Gastroesophageal sphincter (tissue), 4 donors: ENCODE results near the gene LRRFIP1. TPM values are rescaled to one million over a fixed set of nuclear protein-coding genes. Genes with fewer than 3 reads are reported as not detected.

Source experiments
- ATAC-seq: fragments of 150-250 bp; one replicate; pipeline ENCODE4 v1.9.1; 2016; ENCODE audit warnings: mild to moderate bottlenecking, moderate library complexity
- H3K27ac ChIP-seq, 4 donors: fragments of 200-600 bp; sonication (generic) in 3 of 4; 1 replicate in 3 of 4; 2 replicates in 1 of 4; pipeline ENCODE4 v1.5.1; 2016 to 2019
- H3K27me3 ChIP-seq: fragments of 200-600 bp; sonication (generic); one replicate; pipeline ENCODE4 v1.5.1; 2019
- H3K36me3 ChIP-seq, 2 donors: fragments of 200-600 bp; sonication (generic); one replicate each; pipeline ENCODE4 v1.5.1; 2019; ENCODE audit warnings: control low read depth in 1 of 2
- H3K4me1 ChIP-seq, 3 donors: fragments of 200-600 bp; sonication (generic); 1 replicate in 2 of 3; 2 replicates in 1 of 3; pipeline ENCODE4 v1.5.1; 2016 to 2019; ENCODE audit warnings: control low read depth in 2 of 3
- H3K4me3 ChIP-seq, 2 donors: fragments of 200-600 bp; sonication (generic); one replicate each; pipeline ENCODE4 v1.5.1; 2019; ENCODE audit warnings: mild to moderate bottlenecking in 1 of 2, moderate library complexity in 1 of 2
- H3K9me3 ChIP-seq, 3 donors: fragments of 200-600 bp; sonication (generic); one replicate each; pipeline ENCODE4 v1.5.1; 2017 to 2019; ENCODE audit warnings: control low read depth in 2 of 3
- EP300 ChIP-seq: sonication (generic); formaldehyde crosslinking; IDR thresholded peaks from one replicate; pipeline ENCODE4 v1.6.1; 2017; ENCODE audit warnings: antibody characterized with exemption, mild to moderate bottlenecking
- POLR2A ChIP-seq, 2 donors: fragments of 450-650 bp; IDR thresholded peaks; one replicate each; pipeline ENCODE4 v1.6.1; 2017; ENCODE audit warnings: antibody characterized with exemption in 2 of 2, mild to moderate bottlenecking in 2 of 2, moderate library complexity in 1 of 2
- POLR2AphosphoS5 ChIP-seq: sonication (generic); formaldehyde crosslinking; IDR thresholded peaks from one replicate; pipeline ENCODE4 v1.6.1; 2017; ENCODE audit warnings: antibody characterized with exemption
- WGBS, 2 donors: methylation state at CpG; one replicate each; pipeline ENCODE4 v1.1.5; 2018; ENCODE audit warnings: low coverage in 1 of 2; 5-methylcytosine and 5-hydroxymethylcytosine counted together
- total RNA-seq, 4 donors: library from RNA; depleted of rRNA; stranded (reverse); fragments of >200 nt; gene quantifications; one replicate each; pipeline ENCODE4 v1.1.0, GENCODE V29; 2016
- TF ChIP-seq, protein P1 (sequence below), 4 experiments: fragments of 200-600 bp in 2 of 4; fragments of 450-650 bp in 2 of 4; sonication (generic) in 1 of 4; IDR thresholded peaks; one replicate each; pipeline ENCODE4 v1.5.1; 2017 to 2019; ENCODE audit warnings: antibody characterized with exemption in 4 of 4, mild to moderate bottlenecking in 2 of 4, moderate library complexity in 2 of 4

The LRRFIP1 gene
- total RNA-seq, 4 donors from 2014 or later, result 164 to 225 (median 179) TPM

DNA sequence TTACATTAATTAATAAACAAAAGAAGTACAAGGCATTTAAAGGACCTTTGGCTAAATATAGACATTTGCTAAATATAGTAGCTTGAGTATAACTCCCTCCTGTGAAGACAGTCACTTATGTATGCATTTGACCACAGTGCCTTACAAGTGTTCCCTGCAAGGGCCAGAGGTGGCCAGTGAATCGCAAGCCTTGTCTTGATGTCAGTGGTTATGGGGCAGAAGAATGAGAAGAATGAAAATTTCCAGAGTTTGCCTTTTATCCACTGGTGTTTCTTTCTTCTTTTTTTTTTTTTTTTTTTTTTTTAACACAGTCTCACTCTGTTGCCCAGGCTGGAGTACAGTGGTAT is 1.8 kb downstream of the LRRFIP1 start:
- ATAC-seq, result no peak
- H3K9me3 ChIP-seq, result no peaks in the 10 kb centered on the region
- peak overlapping the region in 3 of 4 donors; percentile 90 to 94 (median 92) for H3K27ac ChIP-seq
- no peaks in the 10 kb centered on the region for H3K36me3 ChIP-seq
- H3K4me1 ChIP-seq, result peaks cover 7 to 82% (median 23%) of the 10 kb centered on the region in 3 donors
- H3K4me3 ChIP-seq, result peak overlapping the region in 1 of 2 donors; percentile 70
- 38 to 55% methylated on average over 1 of the region's 1 CpG for WGBS, 2 donors
- TF ChIP-seq, protein P1, sequence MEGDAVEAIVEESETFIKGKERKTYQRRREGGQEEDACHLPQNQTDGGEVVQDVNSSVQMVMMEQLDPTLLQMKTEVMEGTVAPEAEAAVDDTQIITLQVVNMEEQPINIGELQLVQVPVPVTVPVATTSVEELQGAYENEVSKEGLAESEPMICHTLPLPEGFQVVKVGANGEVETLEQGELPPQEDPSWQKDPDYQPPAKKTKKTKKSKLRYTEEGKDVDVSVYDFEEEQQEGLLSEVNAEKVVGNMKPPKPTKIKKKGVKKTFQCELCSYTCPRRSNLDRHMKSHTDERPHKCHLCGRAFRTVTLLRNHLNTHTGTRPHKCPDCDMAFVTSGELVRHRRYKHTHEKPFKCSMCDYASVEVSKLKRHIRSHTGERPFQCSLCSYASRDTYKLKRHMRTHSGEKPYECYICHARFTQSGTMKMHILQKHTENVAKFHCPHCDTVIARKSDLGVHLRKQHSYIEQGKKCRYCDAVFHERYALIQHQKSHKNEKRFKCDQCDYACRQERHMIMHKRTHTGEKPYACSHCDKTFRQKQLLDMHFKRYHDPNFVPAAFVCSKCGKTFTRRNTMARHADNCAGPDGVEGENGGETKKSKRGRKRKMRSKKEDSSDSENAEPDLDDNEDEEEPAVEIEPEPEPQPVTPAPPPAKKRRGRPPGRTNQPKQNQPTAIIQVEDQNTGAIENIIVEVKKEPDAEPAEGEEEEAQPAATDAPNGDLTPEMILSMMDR (IDR thresholded peaks at IDR 0.05), result no peak
- TF ChIP-seq POLR2AphosphoS5, result no peak
- no peak for TF ChIP-seq EP300
- TF ChIP-seq POLR2A (IDR thresholded peaks at IDR 0.05), result no peak
- no peaks in the 10 kb centered on the region for H3K27me3 ChIP-seq

DNA sequence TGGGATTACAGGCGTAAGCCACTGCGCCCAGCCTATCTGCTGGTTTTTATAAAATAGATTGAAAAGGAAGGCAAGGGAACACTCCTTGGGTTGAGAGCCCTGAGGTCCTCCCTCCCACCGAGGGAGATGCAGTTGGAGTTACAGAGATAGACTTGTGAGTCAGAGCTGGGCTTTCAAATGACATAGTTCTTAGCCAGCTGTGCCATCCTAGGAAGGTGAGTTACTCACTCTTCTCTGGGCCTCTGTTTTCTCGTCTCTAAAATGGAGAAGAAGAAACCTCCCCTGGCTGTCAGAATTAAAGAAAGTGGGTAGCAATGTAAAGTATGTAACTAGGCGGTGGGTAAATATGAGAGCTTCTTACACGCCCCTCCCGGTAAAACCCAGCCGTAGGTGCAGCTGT is 2.4 kb downstream of the LRRFIP1 start:
- ATAC-seq, result no peak
- H3K9me3 ChIP-seq, result no peaks in the 10 kb centered on the region
- no peak for TF ChIP-seq POLR2AphosphoS5
- no peak for TF ChIP-seq POLR2A (IDR thresholded peaks at IDR 0.05)
- TF ChIP-seq, protein P1 (IDR thresholded peaks at IDR 0.05), result no peak
- H3K36me3 ChIP-seq, result no peaks in the 10 kb centered on the region
- peak overlapping the region in 3 of 4 donors; percentile 14 to 90 (median 27) for H3K27ac ChIP-seq
- H3K4me3 ChIP-seq, result no peak overlapping the region
- peaks cover 7 to 82% (median 23%) of the 10 kb centered on the region in 3 donors for H3K4me1 ChIP-seq
- H3K27me3 ChIP-seq, result no peaks in the 10 kb centered on the region
- WGBS, 2 donors, result 91 to 97% methylated on average over 4 to 5 of the region's 8 CpGs

DNA sequence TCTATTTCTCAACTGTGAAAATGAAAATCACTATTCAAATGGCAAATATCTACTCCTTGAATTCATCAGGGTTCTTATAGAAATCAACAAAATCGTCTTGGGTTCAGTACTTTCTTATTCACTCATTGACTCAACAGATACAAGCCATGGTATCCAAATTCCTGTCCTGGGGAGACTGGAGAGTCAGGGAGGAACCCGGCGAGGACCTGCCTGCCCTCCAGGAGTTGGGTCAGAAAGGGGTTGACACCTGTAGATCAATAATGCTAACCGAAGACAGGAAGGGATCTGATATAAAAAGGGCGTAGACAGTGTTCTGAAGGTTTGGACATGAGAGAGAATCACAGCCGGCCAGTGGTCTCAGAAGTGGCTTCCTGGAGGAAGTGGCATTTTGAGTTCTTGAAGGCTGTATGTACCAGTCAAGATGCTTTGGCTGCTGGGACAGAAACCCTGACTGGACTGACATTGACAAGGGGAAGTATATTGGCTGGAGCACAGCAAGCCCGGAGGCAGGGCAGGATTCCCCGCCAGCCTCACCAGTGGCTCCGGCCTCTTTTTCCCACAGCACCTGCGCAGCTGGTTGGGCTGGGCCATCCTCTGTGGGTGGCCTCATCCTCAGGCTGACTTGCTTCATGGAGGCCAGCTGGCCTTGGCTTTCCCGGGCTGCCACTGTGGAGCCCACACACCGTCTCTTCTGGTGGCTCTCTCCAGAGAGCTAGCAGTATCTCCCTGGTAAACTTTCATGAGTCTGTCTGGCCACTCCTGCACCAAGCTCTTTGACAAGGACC is 3.0 kb downstream of the LRRFIP1 start:
- H3K4me3 ChIP-seq, result no peak overlapping the region
- peak overlapping the region in 3 of 4 donors; percentile 17 to 90 (median 27) for H3K27ac ChIP-seq
- no peaks in the 10 kb centered on the region for H3K9me3 ChIP-seq
- ATAC-seq, result no peak
- WGBS, 2 donors, result 85 to 96% methylated on average over 5 to 6 of the region's 12 CpGs
- H3K27me3 ChIP-seq, result no peaks in the 10 kb centered on the region
- H3K36me3 ChIP-seq, result no peaks in the 10 kb centered on the region
- peaks cover 7 to 81% (median 23%) of the 10 kb centered on the region in 3 donors for H3K4me1 ChIP-seq
- TF ChIP-seq EP300 (no peak), POLR2AphosphoS5 (no peak), POLR2A (IDR thresholded peaks at IDR 0.05) (no peak)
- TF ChIP-seq, protein P1 (IDR thresholded peaks at IDR 0.05), result no peak

DNA sequence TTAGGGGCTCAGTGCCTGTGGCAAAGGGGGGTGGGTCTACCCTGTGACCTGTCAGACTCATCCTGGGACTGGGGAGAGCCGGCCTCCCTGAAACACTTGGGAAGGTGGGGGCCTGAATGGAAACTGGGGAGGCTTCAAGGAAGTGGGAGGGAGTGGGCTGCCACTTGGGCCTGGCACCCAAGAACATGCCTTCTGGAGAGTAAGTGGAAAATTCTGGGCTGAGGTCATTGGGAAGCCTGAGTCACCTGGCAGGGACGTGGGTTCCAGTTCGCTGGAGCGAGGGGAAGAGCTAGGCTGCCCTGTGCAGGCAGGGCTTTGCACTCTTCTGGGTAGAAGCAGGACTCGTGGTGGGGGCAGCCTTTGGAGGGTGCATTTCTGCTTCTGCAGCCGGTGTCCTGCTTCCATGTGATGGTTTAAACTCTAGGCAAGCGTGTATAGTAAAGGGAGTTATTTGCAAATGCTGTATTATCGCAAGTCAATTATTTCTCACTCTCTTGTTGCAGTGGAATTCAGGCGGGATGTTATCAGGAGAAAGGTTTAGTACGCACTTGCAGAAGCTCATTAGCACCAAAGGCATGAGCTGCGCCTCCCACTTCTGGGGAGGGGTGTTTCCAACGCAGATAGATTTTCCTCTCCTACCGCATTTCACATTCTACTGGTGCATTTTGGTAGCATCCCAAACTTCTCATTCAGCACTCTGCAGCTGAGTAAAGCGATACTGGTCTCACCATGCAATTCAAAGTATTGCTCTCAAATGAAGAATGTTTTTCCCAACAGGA is 3.8 kb downstream of the LRRFIP1 start:
- Histone ChIP-seq H3K27me3 (no peaks in the 10 kb centered on the region), H3K36me3 (no peaks in the 10 kb centered on the region), H3K27ac (peak overlapping the region in 1 of 4 donors; percentile 17), H3K4me3 (no peak overlapping the region), H3K9me3 (no peaks in the 10 kb centered on the region), H3K4me1 (peaks cover 7 to 73% (median 23%) of the 10 kb centered on the region in 3 donors)
- no peak for TF ChIP-seq POLR2A (IDR thresholded peaks at IDR 0.05)
- no peak for TF ChIP-seq POLR2AphosphoS5
- TF ChIP-seq, protein P1 (IDR thresholded peaks at IDR 0.05), result no peak
- no peak for TF ChIP-seq EP300
- no peak for ATAC-seq
- WGBS, 2 donors, result 70 to 78% methylated on average over 8 to 10 of the region's 14 CpGs
